H9 (cell line): Measurements from ENCODE around the gene VPS9D1. TPM values are rescaled to one million over a fixed set of nuclear protein-coding genes. Genes with fewer than 3 reads are reported as not detected.

Source experiments
- DNase-seq: peaks from one replicate; pipeline ENCODE4 v3.0.0-alpha.2; 2017
- H2AFZ ChIP-seq: one replicate; pipeline ENCODE4 v1.6.1; 2013; ENCODE audit warnings: mild to moderate bottlenecking, low read length, control low read depth, moderate library complexity
- H2AK5ac ChIP-seq: 2 replicates; pipeline ENCODE4 v1.6.1; 2013; ENCODE audit warnings: low read length, control low read depth, mixed read lengths; ENCODE audit not compliant: insufficient read length
- H2BK120ac ChIP-seq: one replicate; pipeline ENCODE4 v1.6.1; 2013; ENCODE audit warnings: low read depth, mild to moderate bottlenecking, low read length, control low read depth, inconsistent platforms; ENCODE audit not compliant: poor library complexity, severe bottlenecking
- H2BK12ac ChIP-seq: 2 replicates; pipeline ENCODE4 v1.6.1; 2013; ENCODE audit warnings: low read length, control low read depth, mixed read lengths, low read depth; ENCODE audit not compliant: insufficient read length
- H2BK15ac ChIP-seq: 2 replicates; pipeline ENCODE4 v1.6.1; 2013; ENCODE audit warnings: low read depth, low read length, control low read depth
- H2BK20ac ChIP-seq: one replicate; pipeline ENCODE4 v1.6.1; 2013; ENCODE audit warnings: low read depth, mild to moderate bottlenecking, low read length, control low read depth, inconsistent platforms; ENCODE audit not compliant: poor library complexity, severe bottlenecking
- H2BK5ac ChIP-seq: 2 replicates; pipeline ENCODE4 v1.6.1; 2013; ENCODE audit warnings: low read length, control low read depth, mixed read lengths; ENCODE audit not compliant: insufficient read length
- H3K14ac ChIP-seq: 2 replicates; pipeline ENCODE4 v1.6.1; 2013; ENCODE audit warnings: low read length, control low read depth; ENCODE audit not compliant: insufficient read depth
- H3K18ac ChIP-seq: 2 replicates; pipeline ENCODE4 v1.6.1; 2013; ENCODE audit warnings: low read depth, mild to moderate bottlenecking, mixed read lengths, low read length, control low read depth; ENCODE audit not compliant: insufficient read length
- H3K23ac ChIP-seq: 2 replicates; pipeline ENCODE4 v1.6.1; 2013; ENCODE audit warnings: low read length, control low read depth, mixed read lengths, low read depth; ENCODE audit not compliant: insufficient read length
- H3K23me2 ChIP-seq: 2 replicates; pipeline ENCODE4 v1.6.1; 2013; ENCODE audit warnings: low read depth, mild to moderate bottlenecking, mixed read lengths, low read length, control low read depth; ENCODE audit not compliant: insufficient read length, poor library complexity, severe bottlenecking
- H3K27ac ChIP-seq: 2 replicates; pipeline ENCODE4 v1.5.1; 2013; ENCODE audit warnings: low read length, control low read depth, mixed read lengths, low read depth; ENCODE audit not compliant: insufficient read length
- H3K27me3 ChIP-seq: 2 replicates; pipeline ENCODE4 v1.6.1; 2013; ENCODE audit warnings: low read length, control low read depth, inconsistent platforms; ENCODE audit not compliant: insufficient read depth
- H3K4ac ChIP-seq: 2 replicates; pipeline ENCODE4 v1.6.1; 2013; ENCODE audit warnings: low read depth, mild to moderate bottlenecking, control low read depth, inconsistent platforms, low read length, moderate library complexity
- H3K4me1 ChIP-seq: 2 replicates; pipeline ENCODE4 v1.6.1; 2013; ENCODE audit warnings: low read length, control low read depth, inconsistent platforms; ENCODE audit not compliant: insufficient read depth
- H3K4me2 ChIP-seq: 2 replicates; pipeline ENCODE4 v1.6.1; 2013; ENCODE audit warnings: low read length, control low read depth, mixed read lengths; ENCODE audit not compliant: insufficient read length, insufficient read depth
- H3K56ac ChIP-seq: 2 replicates; pipeline ENCODE4 v1.6.1; 2013; ENCODE audit warnings: low read depth, mild to moderate bottlenecking, mixed read lengths, low read length, control low read depth; ENCODE audit not compliant: insufficient read length
- H3K79me1 ChIP-seq: 2 replicates; pipeline ENCODE4 v1.6.1; 2013; ENCODE audit warnings: low read depth, mild to moderate bottlenecking, moderate library complexity, low read length, control low read depth, inconsistent platforms; ENCODE audit not compliant: insufficient read depth, poor library complexity, severe bottlenecking
- H3K79me2 ChIP-seq: 2 replicates; pipeline ENCODE4 v1.6.1; 2013; ENCODE audit warnings: low read length, control low read depth, inconsistent platforms; ENCODE audit not compliant: insufficient read depth
- H3K9ac ChIP-seq: 2 replicates; pipeline ENCODE4 v1.6.1; 2013; ENCODE audit warnings: low read length, control low read depth, mixed read lengths; ENCODE audit not compliant: insufficient read length; ENCODE audit errors: extremely low read depth
- H3K9me3 ChIP-seq: one replicate; pipeline ENCODE4 v1.6.1; 2013; ENCODE audit warnings: low read depth, low read length, inconsistent platforms; ENCODE audit not compliant: control insufficient read depth
- H3T11ph ChIP-seq: one replicate; pipeline ENCODE4 v1.6.1; 2013; ENCODE audit warnings: mild to moderate bottlenecking, low read length, control low read depth, inconsistent platforms
- H4K20me1 ChIP-seq: one replicate; pipeline ENCODE4 v1.6.1; 2013; ENCODE audit not compliant: control insufficient read depth, insufficient read length, insufficient read depth
- H4K5ac ChIP-seq: 2 replicates; pipeline ENCODE4 v1.6.1; 2013; ENCODE audit warnings: low read depth, mild to moderate bottlenecking, mixed read lengths, low read length, control low read depth; ENCODE audit not compliant: insufficient read length
- H4K8ac ChIP-seq: replicated peaks from 2 replicates; pipeline ENCODE4 v1.6.1; 2013; ENCODE audit warnings: low read length, control low read depth, mixed read lengths, low read depth; ENCODE audit not compliant: insufficient read length
- H4K91ac ChIP-seq: 2 replicates; pipeline ENCODE4 v1.6.1; 2013; ENCODE audit warnings: low read depth, mild to moderate bottlenecking, moderate library complexity, mixed read lengths, low read length, control low read depth; ENCODE audit not compliant: insufficient read length
- H3K27ac Mint-ChIP-seq, 3 experiments: 2 replicates in 2 of 3; 3 replicates in 1 of 3; pipeline ENCODE4 v1.8.0; 2020 to 2021; ENCODE audit warnings: mixed read lengths in 3 of 3, mild to moderate bottlenecking in 1 of 3, moderate library complexity in 1 of 3
- H3K27me3 Mint-ChIP-seq: 2 replicates; pipeline ENCODE4 v1.8.0; 2021; ENCODE audit warnings: low read depth, mild to moderate bottlenecking, moderate library complexity, mixed read lengths
- H3K36me3 Mint-ChIP-seq, 3 experiments: 2 replicates in 2 of 3; 3 replicates in 1 of 3; pipeline ENCODE4 v1.8.0; 2020 to 2021; ENCODE audit warnings: low read depth in 3 of 3, mixed read lengths in 3 of 3; ENCODE audit not compliant: insufficient read depth in 1 of 3
- H3K4me1 Mint-ChIP-seq, 2 experiments: 2 replicates each; pipeline ENCODE4 v1.8.0; 2020; ENCODE audit warnings: mixed read lengths in 2 of 2
- H3K4me3 Mint-ChIP-seq, 2 experiments: 2 replicates in 1 of 2; 3 replicates in 1 of 2; pipeline ENCODE4 v1.8.0; 2020 to 2021; ENCODE audit warnings: mild to moderate bottlenecking in 2 of 2, mixed read lengths in 2 of 2, moderate library complexity in 1 of 2
- H3K9me3 Mint-ChIP-seq, 2 experiments: 2 replicates in 1 of 2; 3 replicates in 1 of 2; pipeline ENCODE4 v1.8.0; 2020; ENCODE audit warnings: mild to moderate bottlenecking in 2 of 2, mixed read lengths in 2 of 2, moderate library complexity in 1 of 2
- WGBS: extraction: QIAGEN DNeasy Blood & Tissue Kit; methylation state at CpG from one replicate; pipeline ENCODE4 v1.1.7; 2013; ENCODE audit warnings: missing lambda C conversion rate, low lambda C conversion rate, mixed read lengths; ENCODE audit not compliant: insufficient read length; ENCODE audit errors: extremely low coverage; 5-methylcytosine and 5-hydroxymethylcytosine counted together
- total RNA-seq: library from RNA; stranded (reverse); gene quantifications from 2 replicates; pipeline ENCODE4 v1.2.1, GENCODE V29; 2021
- TF ChIP-seq, protein P1 (sequence below): fragments of 200-600 bp; sonication (generic); conservative IDR thresholded peaks from 3 replicates; pipeline ENCODE4 v1.8.0; 2021; ENCODE audit warnings: antibody characterized with exemption, mild to moderate bottlenecking

Gene VPS9D1
- total RNA-seq, 1 experiment from 2014 or later, result 6.0 TPM

DNA sequence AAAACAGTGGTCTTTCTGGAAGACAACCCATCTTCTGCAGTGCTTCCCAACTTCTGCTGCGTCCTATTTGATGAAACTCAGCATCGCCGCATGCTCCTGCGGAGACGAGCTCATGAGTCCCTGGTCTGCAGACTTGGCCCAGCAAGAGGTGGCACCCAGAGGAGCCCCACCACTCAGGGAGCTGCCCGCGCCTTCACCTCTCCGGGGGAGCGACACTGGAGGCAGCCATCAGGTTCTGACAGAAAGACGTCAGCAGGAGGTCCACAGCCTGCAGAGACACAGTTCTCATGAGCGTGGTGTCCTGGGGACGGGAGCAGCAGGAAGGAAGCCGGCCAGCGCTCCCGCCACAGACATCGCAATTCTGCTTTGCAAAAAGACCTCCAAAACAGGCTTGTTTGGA, 49.7 kb upstream of the VPS9D1 start:
- no peaks in the 10 kb centered on the region for H3K27me3 Mint-ChIP-seq
- no peak overlapping the region for H3K27ac ChIP-seq
- H3K4me1 Mint-ChIP-seq, result no peaks in the 10 kb centered on the region
- H3K23ac ChIP-seq, result no peak overlapping the region
- no CpG with 5 or more reads among the region's 16 CpGs for WGBS
- no peak overlapping the region for H3T11ph ChIP-seq
- no peak overlapping the region for H2AFZ ChIP-seq
- H2BK5ac ChIP-seq, result no peak overlapping the region
- no peak overlapping the region for H3K56ac ChIP-seq
- H4K5ac ChIP-seq, result no peak overlapping the region
- no peak for DNase-seq
- H3K18ac ChIP-seq, result no peak overlapping the region
- no peaks in the 10 kb centered on the region for H3K27me3 ChIP-seq
- no peaks in the 10 kb centered on the region for H4K20me1 ChIP-seq
- TF ChIP-seq, protein P1, sequence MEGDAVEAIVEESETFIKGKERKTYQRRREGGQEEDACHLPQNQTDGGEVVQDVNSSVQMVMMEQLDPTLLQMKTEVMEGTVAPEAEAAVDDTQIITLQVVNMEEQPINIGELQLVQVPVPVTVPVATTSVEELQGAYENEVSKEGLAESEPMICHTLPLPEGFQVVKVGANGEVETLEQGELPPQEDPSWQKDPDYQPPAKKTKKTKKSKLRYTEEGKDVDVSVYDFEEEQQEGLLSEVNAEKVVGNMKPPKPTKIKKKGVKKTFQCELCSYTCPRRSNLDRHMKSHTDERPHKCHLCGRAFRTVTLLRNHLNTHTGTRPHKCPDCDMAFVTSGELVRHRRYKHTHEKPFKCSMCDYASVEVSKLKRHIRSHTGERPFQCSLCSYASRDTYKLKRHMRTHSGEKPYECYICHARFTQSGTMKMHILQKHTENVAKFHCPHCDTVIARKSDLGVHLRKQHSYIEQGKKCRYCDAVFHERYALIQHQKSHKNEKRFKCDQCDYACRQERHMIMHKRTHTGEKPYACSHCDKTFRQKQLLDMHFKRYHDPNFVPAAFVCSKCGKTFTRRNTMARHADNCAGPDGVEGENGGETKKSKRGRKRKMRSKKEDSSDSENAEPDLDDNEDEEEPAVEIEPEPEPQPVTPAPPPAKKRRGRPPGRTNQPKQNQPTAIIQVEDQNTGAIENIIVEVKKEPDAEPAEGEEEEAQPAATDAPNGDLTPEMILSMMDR, result no peak
- H3K36me3 Mint-ChIP-seq, result peaks cover 52 to 95% (median 84%) of the 10 kb centered on the region in 3 experiments
- H3K79me1 ChIP-seq, result no peaks in the 10 kb centered on the region
- no peak overlapping the region for H4K8ac ChIP-seq
- H2BK12ac ChIP-seq, result no peak overlapping the region
- no peak overlapping the region for H2BK20ac ChIP-seq
- no peaks in the 10 kb centered on the region for H3K9me3 ChIP-seq
- no peak overlapping the region for H3K4me2 ChIP-seq
- no peak overlapping the region for H3K4me3 Mint-ChIP-seq
- H3K9ac ChIP-seq, result no peak overlapping the region
- H3K14ac ChIP-seq, result no peak overlapping the region
- H3K4me1 ChIP-seq, result no peaks in the 10 kb centered on the region
- no peak overlapping the region for H4K91ac ChIP-seq
- no peaks in the 10 kb centered on the region for H3K23me2 ChIP-seq
- no peak overlapping the region for H2BK15ac ChIP-seq
- H3K27ac Mint-ChIP-seq, result peak overlapping the region in 1 of 3 experiments; percentile 51; a peak in 1 of 7 replicates
- H2AK5ac ChIP-seq, result no peak overlapping the region
- H3K79me2 ChIP-seq, result no peaks in the 10 kb centered on the region
- no peaks in the 10 kb centered on the region for H3K9me3 Mint-ChIP-seq
- H2BK120ac ChIP-seq, result no peak overlapping the region
- no peak overlapping the region for H3K4ac ChIP-seq
